NT2/D1 (cell line): ENCODE results near the gene ENTPD7.

ENCODE experiments used
- DNase-seq: peaks from one replicate; pipeline ENCODE4 v3.0.0-alpha.2; 2011; ENCODE audit warnings: low read depth, low spot score
- H3K27me3 ChIP-seq: 2 replicates; pipeline ENCODE4 v1.6.0; 2011; ENCODE audit warnings: mild to moderate bottlenecking; ENCODE audit not compliant: insufficient read length, insufficient read depth
- H3K36me3 ChIP-seq: 2 replicates; pipeline ENCODE4 v1.6.1; 2011; ENCODE audit warnings: mild to moderate bottlenecking, low read length, mixed read lengths; ENCODE audit not compliant: insufficient read depth, insufficient read length
- H3K4me1 ChIP-seq: 2 replicates; pipeline ENCODE4 v1.5.1; 2011; ENCODE audit not compliant: insufficient read depth, insufficient read length
- H3K4me3 ChIP-seq: 2 replicates; pipeline ENCODE4 v1.5.1; 2011; ENCODE audit warnings: low read depth; ENCODE audit not compliant: insufficient read length
- H3K9ac ChIP-seq: 2 replicates; pipeline ENCODE4 v1.6.0; 2011; ENCODE audit warnings: low read depth; ENCODE audit not compliant: insufficient read length
- H3K9me3 ChIP-seq: 2 replicates; pipeline ENCODE4 v1.5.1; 2011; ENCODE audit warnings: mild to moderate bottlenecking, low read length; ENCODE audit not compliant: insufficient read depth
- SUZ12 ChIP-seq: IDR thresholded peaks from 2 replicates; pipeline ENCODE4 v1.6.1; 2011; ENCODE audit not compliant: insufficient read length, insufficient read depth; ENCODE audit errors: extremely low read depth
- YY1 ChIP-seq: IDR thresholded peaks from 2 replicates; pipeline ENCODE4 v1.6.1; 2011; ENCODE audit not compliant: insufficient read length, insufficient read depth
- ZNF274 ChIP-seq: IDR thresholded peaks from 2 replicates; pipeline ENCODE4 v1.6.1; 2011; ENCODE audit warnings: mild to moderate bottlenecking, low read depth, low read length

The ENTPD7 gene

GRCh38 chr10:99695761-99696160 is 36.5 kb downstream of the ENTPD7 start:
- H3K27me3 ChIP-seq, result no peaks in the 10 kb centered on the region
- H3K4me1 ChIP-seq, result no peaks in the 10 kb centered on the region
- DNase-seq, result no peak
- no peak overlapping the region for H3K9ac ChIP-seq
- H3K36me3 ChIP-seq, result peaks cover 61% of the 10 kb centered on the region
- H3K9me3 ChIP-seq, result no peaks in the 10 kb centered on the region
- no peak overlapping the region for H3K4me3 ChIP-seq
- TF ChIP-seq ZNF274 (no peak), SUZ12 (no peak), YY1 (no peak)

- TF ChIP-seq ZNF274 (no peak), YY1 (no peak), SUZ12 (no peak)
- Histone ChIP-seq H3K4me3 (no peak overlapping the region), H3K36me3 (peaks cover 61% of the 10 kb centered on the region), H3K4me1 (no peaks in the 10 kb centered on the region), H3K9ac (no peak overlapping the region), H3K9me3 (no peaks in the 10 kb centered on the region), H3K27me3 (no peaks in the 10 kb centered on the region)
- DNase-seq, result no peak
Measured at GRCh38 chr10:99698504-99699080, 39.3 kb downstream of the ENTPD7 start.

- H3K9ac ChIP-seq, result no peak overlapping the region
- TF ChIP-seq YY1 (no peak), SUZ12 (no peak), ZNF274 (no peak)
- DNase-seq, result no peak
- no peaks in the 10 kb centered on the region for H3K4me1 ChIP-seq
- H3K27me3 ChIP-seq, result no peaks in the 10 kb centered on the region
- H3K36me3 ChIP-seq, result peaks cover 70% of the 10 kb centered on the region
- no peak overlapping the region for H3K4me3 ChIP-seq
- no peaks in the 10 kb centered on the region for H3K9me3 ChIP-seq
Measured at GRCh38 chr10:99700649-99701048, 41.3 kb downstream of the ENTPD7 start.

- Histone ChIP-seq H3K4me3 (no peak overlapping the region), H3K9ac (no peak overlapping the region), H3K9me3 (no peaks in the 10 kb centered on the region), H3K4me1 (no peaks in the 10 kb centered on the region), H3K36me3 (peaks cover 59% of the 10 kb centered on the region), H3K27me3 (no peaks in the 10 kb centered on the region)
- TF ChIP-seq ZNF274 (no peak), SUZ12 (no peak), YY1 (no peak)
- DNase-seq, result no peak
Measured at GRCh38 chr10:99708428-99709012, 49.2 kb downstream of the ENTPD7 start.

- no peak overlapping the region for H3K9ac ChIP-seq
- DNase-seq, result no peak
- H3K9me3 ChIP-seq, result no peaks in the 10 kb centered on the region
- H3K4me1 ChIP-seq, result no peaks in the 10 kb centered on the region
- H3K36me3 ChIP-seq, result peaks cover 57% of the 10 kb centered on the region
- no peaks in the 10 kb centered on the region for H3K27me3 ChIP-seq
- H3K4me3 ChIP-seq, result no peak overlapping the region
- TF ChIP-seq ZNF274, result no peak
- TF ChIP-seq YY1, result no peak
- TF ChIP-seq SUZ12, result no peak
Measured at GRCh38 chr10:99709480-99710229, 50.3 kb downstream of the ENTPD7 start.

- DNase-seq, result peak; percentile 20
- TF ChIP-seq YY1 (no peak), ZNF274 (no peak), SUZ12 (no peak)
Measured at GRCh38 chr10:99711129-99711719, 51.9 kb downstream of the ENTPD7 start.

GRCh38 chr10:99714446-99714845 is 55.1 kb downstream of the ENTPD7 start:
- H3K4me3 ChIP-seq, result no peak overlapping the region
- no peaks in the 10 kb centered on the region for H3K27me3 ChIP-seq
- no peak overlapping the region for H3K9ac ChIP-seq
- H3K4me1 ChIP-seq, result no peaks in the 10 kb centered on the region
- no peak for DNase-seq
- TF ChIP-seq YY1 (no peak), SUZ12 (no peak), ZNF274 (no peak)
- H3K36me3 ChIP-seq, result peaks cover 75% of the 10 kb centered on the region
- H3K9me3 ChIP-seq, result no peaks in the 10 kb centered on the region

More at GRCh38 chr10:99711129-99711719, 51.9 kb downstream of the ENTPD7 start:
- no peaks in the 10 kb centered on the region for H3K4me1 ChIP-seq
- H3K36me3 ChIP-seq, result peaks cover 62% of the 10 kb centered on the region
- H3K9me3 ChIP-seq, result no peaks in the 10 kb centered on the region
- no peaks in the 10 kb centered on the region for H3K27me3 ChIP-seq
- H3K4me3 ChIP-seq, result no peak overlapping the region
- H3K9ac ChIP-seq, result no peak overlapping the region
